MM.1S (cell line): Measurements from ENCODE around the gene THRAP3.

ENCODE experiments used
- DNase-seq: peaks from one replicate; pipeline ENCODE4 v3.0.0-alpha.2; 2015
- H2AFZ ChIP-seq: fragments of 300-600 bp; sonication (generic); 2 replicates; pipeline ENCODE4 v1.6.0; 2016; ENCODE audit warnings: antibody characterized with exemption, low read length
- H3F3A ChIP-seq: fragments of 300-600 bp; sonication (generic); 2 replicates; pipeline ENCODE4 v1.6.1; 2016; ENCODE audit warnings: mild to moderate bottlenecking, antibody characterized with exemption, low read length, moderate library complexity, mixed read lengths; ENCODE audit not compliant: insufficient read depth
- H3K27ac ChIP-seq: fragments of 300-600 bp; sonication (generic); 2 replicates; pipeline ENCODE4 v1.5.1; 2016; ENCODE audit warnings: mild to moderate bottlenecking, low read length
- H3K27me3 ChIP-seq: fragments of 300-600 bp; sonication (generic); replicated peaks from 2 replicates; pipeline ENCODE4 v1.6.0; 2016; ENCODE audit warnings: low read length; ENCODE audit not compliant: insufficient read depth
- H3K36me3 ChIP-seq: fragments of 300-600 bp; sonication (generic); replicated peaks from 2 replicates; pipeline ENCODE4 v1.6.1; 2016; ENCODE audit warnings: mild to moderate bottlenecking, low read length, mixed read lengths; ENCODE audit not compliant: insufficient read depth
- H3K4me1 ChIP-seq: fragments of 300-600 bp; sonication (generic); 2 replicates; pipeline ENCODE4 v1.6.1; 2016; ENCODE audit warnings: low read length, mixed read lengths
- H3K4me2 ChIP-seq: fragments of 300-600 bp; sonication (generic); 2 replicates; pipeline ENCODE4 v1.6.0; 2016; ENCODE audit warnings: low read depth, low read length
- H3K4me3 ChIP-seq: fragments of 300-600 bp; sonication (generic); 2 replicates; pipeline ENCODE4 v1.5.1; 2016; ENCODE audit warnings: low read length, mixed read lengths
- H3K79me2 ChIP-seq: fragments of 300-600 bp; sonication (generic); 2 replicates; pipeline ENCODE4 v1.6.1; 2016; ENCODE audit warnings: mixed run types, low read length, mixed read lengths
- H3K9ac ChIP-seq: fragments of 300-600 bp; sonication (generic); 2 replicates; pipeline ENCODE4 v1.6.1; 2016; ENCODE audit warnings: low read length, mixed read lengths
- H3K9me2 ChIP-seq: fragments of 300-600 bp; sonication (generic); replicated peaks from 2 replicates; pipeline ENCODE4 v1.6.1; 2016; ENCODE audit warnings: mild to moderate bottlenecking, low read length, mixed read lengths; ENCODE audit not compliant: insufficient read depth
- H3K9me3 ChIP-seq: fragments of 300-600 bp; sonication (generic); replicated peaks from 2 replicates; pipeline ENCODE4 v1.6.1; 2016; ENCODE audit warnings: mild to moderate bottlenecking, low read length, mixed read lengths; ENCODE audit not compliant: insufficient read depth
- H4K20me1 ChIP-seq: fragments of 300-600 bp; sonication (generic); 2 replicates; pipeline ENCODE4 v1.6.1; 2016; ENCODE audit warnings: mild to moderate bottlenecking, low read length, moderate library complexity, mixed read lengths; ENCODE audit not compliant: insufficient read depth
- EZH2 ChIP-seq: fragments of 300-600 bp; sonication (generic); optimal IDR thresholded peaks from 2 replicates; pipeline ENCODE3; 2017; ENCODE audit warnings: low read depth, mild to moderate bottlenecking, antibody characterized with exemption, low read length, mixed read lengths
- EZH2phosphoT487 ChIP-seq: fragments of 300-600 bp; sonication (generic); IDR thresholded peaks from 2 replicates; pipeline ENCODE4 v1.6.1; 2018; ENCODE audit warnings: antibody characterized with exemption, low read length
- TF ChIP-seq, protein P1 (sequence below): fragments of 300-600 bp; sonication (generic); IDR thresholded peaks from 2 replicates; pipeline ENCODE4 v1.5.1; 2016; ENCODE audit warnings: antibody characterized with exemption, low read length, mixed read lengths

The THRAP3 gene

GRCh38 chr1:36351227-36351977 is 127.2 kb downstream of the THRAP3 start:
- no peaks in the 10 kb centered on the region for H3K27me3 ChIP-seq
- no peaks in the 10 kb centered on the region for H3K4me1 ChIP-seq
- no peaks in the 10 kb centered on the region for H3K9me2 ChIP-seq
- no peak for DNase-seq
- H3K79me2 ChIP-seq = no peaks in the 10 kb centered on the region
- no peak overlapping the region for H2AFZ ChIP-seq
- H3K9ac ChIP-seq = no peak overlapping the region
- no peak overlapping the region for H3K27ac ChIP-seq
- no peak overlapping the region for H3K4me3 ChIP-seq
- H4K20me1 ChIP-seq = no peaks in the 10 kb centered on the region
- no peak for TF ChIP-seq EZH2phosphoT487
- no peaks in the 10 kb centered on the region for H3K9me3 ChIP-seq
- H3K4me2 ChIP-seq = no peak overlapping the region
- no peaks in the 10 kb centered on the region for H3F3A ChIP-seq
- H3K36me3 ChIP-seq = peaks cover 2% of the 10 kb centered on the region; the same call in 1 of the 2 replicates

DNA sequence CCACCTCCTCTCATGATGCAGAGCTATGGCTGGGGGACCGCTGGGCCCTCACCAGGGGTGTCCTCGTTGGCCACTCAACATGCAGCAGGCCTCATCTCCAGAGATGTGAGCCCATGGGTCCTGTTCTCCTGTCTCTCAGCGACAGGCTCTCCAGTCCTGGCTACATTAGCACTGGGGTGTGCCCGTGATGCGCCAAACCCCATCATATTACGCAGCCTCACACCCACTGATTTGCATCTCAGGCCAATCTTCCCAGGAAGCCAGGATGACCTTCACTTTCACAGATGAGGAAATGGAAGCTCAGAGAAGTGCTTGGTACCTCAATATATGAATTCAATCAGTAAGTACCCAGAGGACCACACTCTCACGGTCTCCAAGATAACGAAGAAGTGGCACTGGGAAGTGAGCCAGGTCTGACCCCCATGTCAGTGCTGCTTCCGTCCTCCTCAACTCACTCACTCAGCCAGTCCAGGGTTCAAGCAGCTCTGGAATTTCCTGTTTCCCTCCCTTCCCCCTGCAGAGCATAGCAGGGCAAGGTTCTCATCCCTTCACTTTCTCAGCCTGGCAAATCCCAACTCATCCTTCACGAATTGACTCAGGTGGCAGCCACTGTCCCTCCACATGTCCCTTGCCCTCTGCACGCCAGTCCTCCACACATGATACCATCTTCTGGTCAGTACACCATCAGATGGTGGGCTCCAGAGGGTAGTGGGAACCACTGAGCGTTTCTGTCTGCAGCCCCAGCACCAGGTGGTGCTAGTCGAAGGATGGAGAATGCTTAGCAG is 128.1 kb downstream of the THRAP3 start:
- H3K36me3 ChIP-seq = peaks cover 2% of the 10 kb centered on the region; the same call in 1 of the 2 replicates
- H3K79me2 ChIP-seq = no peaks in the 10 kb centered on the region
- no peak overlapping the region for H3K9ac ChIP-seq
- H3K4me2 ChIP-seq = no peak overlapping the region
- no peaks in the 10 kb centered on the region for H3K9me2 ChIP-seq
- H3K9me3 ChIP-seq = no peaks in the 10 kb centered on the region
- no peaks in the 10 kb centered on the region for H3K4me1 ChIP-seq
- H4K20me1 ChIP-seq = no peaks in the 10 kb centered on the region
- TF ChIP-seq EZH2phosphoT487 (no peak), EZH2 (no peak)
- TF ChIP-seq, protein P1, sequence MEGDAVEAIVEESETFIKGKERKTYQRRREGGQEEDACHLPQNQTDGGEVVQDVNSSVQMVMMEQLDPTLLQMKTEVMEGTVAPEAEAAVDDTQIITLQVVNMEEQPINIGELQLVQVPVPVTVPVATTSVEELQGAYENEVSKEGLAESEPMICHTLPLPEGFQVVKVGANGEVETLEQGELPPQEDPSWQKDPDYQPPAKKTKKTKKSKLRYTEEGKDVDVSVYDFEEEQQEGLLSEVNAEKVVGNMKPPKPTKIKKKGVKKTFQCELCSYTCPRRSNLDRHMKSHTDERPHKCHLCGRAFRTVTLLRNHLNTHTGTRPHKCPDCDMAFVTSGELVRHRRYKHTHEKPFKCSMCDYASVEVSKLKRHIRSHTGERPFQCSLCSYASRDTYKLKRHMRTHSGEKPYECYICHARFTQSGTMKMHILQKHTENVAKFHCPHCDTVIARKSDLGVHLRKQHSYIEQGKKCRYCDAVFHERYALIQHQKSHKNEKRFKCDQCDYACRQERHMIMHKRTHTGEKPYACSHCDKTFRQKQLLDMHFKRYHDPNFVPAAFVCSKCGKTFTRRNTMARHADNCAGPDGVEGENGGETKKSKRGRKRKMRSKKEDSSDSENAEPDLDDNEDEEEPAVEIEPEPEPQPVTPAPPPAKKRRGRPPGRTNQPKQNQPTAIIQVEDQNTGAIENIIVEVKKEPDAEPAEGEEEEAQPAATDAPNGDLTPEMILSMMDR = no peak
- DNase-seq = no peak
- H3K27me3 ChIP-seq = no peaks in the 10 kb centered on the region
- no peak overlapping the region for H3K27ac ChIP-seq
- no peak overlapping the region for H3K4me3 ChIP-seq
- H2AFZ ChIP-seq = no peak overlapping the region
- no peaks in the 10 kb centered on the region for H3F3A ChIP-seq

DNA sequence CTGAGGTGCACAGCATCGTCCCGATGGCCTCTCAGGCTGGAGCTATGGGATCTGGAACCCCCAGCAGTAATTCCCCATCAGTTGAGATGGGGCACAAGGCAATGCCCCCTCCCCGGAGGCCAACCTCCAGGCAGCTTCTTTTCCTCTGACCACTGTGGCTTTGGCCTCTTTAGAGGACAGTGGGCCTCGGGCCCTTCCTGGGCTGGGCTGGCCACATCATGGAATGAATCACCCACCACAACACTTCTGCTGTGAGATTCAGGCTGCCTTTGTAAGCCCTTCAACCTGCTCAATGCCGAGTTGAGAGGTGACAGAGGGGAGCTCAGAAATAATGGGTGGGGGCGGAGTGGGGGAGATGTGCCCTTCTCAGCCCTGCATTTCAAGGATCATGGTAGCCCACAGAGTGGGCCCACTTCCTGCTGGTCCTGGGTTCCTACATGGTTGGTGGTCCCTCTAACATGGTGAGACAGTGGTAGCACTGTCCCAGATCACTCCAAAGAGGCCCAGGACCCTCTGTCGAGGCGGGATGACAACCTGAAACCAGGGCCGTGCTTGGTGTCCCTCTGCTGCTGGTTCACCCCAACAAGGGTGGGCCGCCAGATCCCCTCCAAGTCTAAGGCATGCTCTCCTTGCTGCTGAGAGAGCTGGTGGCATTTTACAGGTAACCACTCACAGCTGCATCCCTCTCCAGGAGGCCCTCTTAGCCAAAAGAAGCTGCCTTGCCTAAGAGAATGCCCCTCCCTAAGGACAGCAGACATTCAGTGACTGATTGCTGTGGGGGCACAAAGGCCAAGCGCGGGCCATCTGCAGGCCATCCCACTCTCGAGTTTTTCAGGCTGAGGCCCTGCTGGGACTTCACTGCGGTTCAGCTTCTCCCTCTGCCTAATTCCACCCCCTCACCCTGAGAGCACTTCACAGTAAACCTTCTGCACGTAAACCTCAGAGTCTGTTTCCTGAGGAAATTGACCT is 129.0 kb downstream of the THRAP3 start:
- Histone ChIP-seq H3F3A (no peaks in the 10 kb centered on the region), H4K20me1 (no peaks in the 10 kb centered on the region), H3K27ac (no peak overlapping the region), H3K79me2 (no peaks in the 10 kb centered on the region), H3K4me2 (no peak overlapping the region), H3K27me3 (no peaks in the 10 kb centered on the region), H3K9me3 (no peaks in the 10 kb centered on the region), H3K4me3 (no peak overlapping the region), H3K9ac (no peak overlapping the region), H3K36me3 (0 out of 2 replicates have a peak, but pooled peaks cover 2% of the 10 kb centered on the region), H3K4me1 (no peaks in the 10 kb centered on the region), H2AFZ (no peak overlapping the region), H3K9me2 (no peaks in the 10 kb centered on the region)
- no peak for TF ChIP-seq EZH2
- TF ChIP-seq EZH2phosphoT487 = no peak
- TF ChIP-seq, protein P1 = no peak
- no peak for DNase-seq
